ENCODE data around the gene CPNE7. TPM values are rescaled to one million over a fixed set of nuclear protein-coding genes. Genes with fewer than 3 reads are reported as not detected.

CPNE7 gene
- total and polyA plus RNA-seq, 2 experiments from 2014 or later, result 8.7 to 24.8 TPM

DNA sequence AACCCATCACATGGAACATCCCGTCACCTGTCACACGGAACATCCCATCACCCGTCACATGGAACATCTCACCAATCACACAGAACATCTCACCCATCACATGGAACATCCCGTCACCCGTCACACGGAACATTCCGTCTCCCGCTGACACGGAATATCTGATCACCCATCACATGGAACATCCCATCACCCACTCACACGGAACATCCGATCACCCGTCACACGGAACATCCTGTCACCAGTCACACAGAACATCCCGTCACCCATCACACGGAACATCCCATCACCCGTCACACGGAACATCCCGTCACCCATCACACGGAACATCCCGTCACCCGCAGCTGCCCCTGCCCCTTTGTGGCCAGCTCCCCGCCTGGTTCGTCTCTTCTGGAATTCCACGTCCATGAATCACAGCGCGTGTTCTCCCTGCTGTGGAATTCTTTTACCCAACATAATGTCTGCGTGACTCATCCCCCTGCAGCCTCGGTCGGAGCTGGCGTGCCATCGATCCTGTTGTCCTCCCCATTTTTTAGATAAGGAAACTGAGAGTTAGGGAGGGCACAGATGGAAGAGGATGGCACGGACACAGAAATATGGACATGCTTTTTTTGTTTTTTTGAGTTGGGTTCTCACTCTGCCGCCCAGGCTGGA, 5.6 kb downstream of the CPNE7 start:
- peak; percentile 76 for DNase-seq (ENCODE audit: low spot score)
- H3K9me3 ChIP-seq (ENCODE audit: low read depth), result no peaks in the 10 kb centered on the region
- peaks cover 4% of the 10 kb centered on the region for H3K27me3 ChIP-seq
- H3K4me3 ChIP-seq, result no peak overlapping the region
- no peak overlapping the region for H3K4me2 ChIP-seq
- WGBS (ENCODE audit: low lambda C conversion rate, missing lambda C conversion rate), result 77% methylated on average over 33 of the region's 33 CpGs
- H2AFZ ChIP-seq, result no peak overlapping the region
- H3K79me2 ChIP-seq, result no peaks in the 10 kb centered on the region
- no peaks in the 10 kb centered on the region for H3K4me1 ChIP-seq (ENCODE audit: insufficient read depth)
- H3K27ac ChIP-seq, result peak overlapping the region; percentile 70
- no peaks in the 10 kb centered on the region for H4K20me1 ChIP-seq (ENCODE audit: insufficient read depth, poor library complexity, severe bottlenecking)
- H3K36me3 ChIP-seq (replicated peaks; ENCODE audit: insufficient read depth, low read depth), result no peaks in the 10 kb centered on the region
- H3K9me2 ChIP-seq (replicated peaks; ENCODE audit: insufficient read depth), result no peaks in the 10 kb centered on the region
- TF ChIP-seq EZH2phosphoT487 (IDR thresholded peaks at IDR 0.05; ENCODE audit: low read depth, severe bottlenecking, unreplicated experiment) (no peak), EZH2 (IDR thresholded peaks at IDR 0.05; ENCODE audit: borderline replicate concordance) (no peak)
- TF ChIP-seq, protein P1, sequence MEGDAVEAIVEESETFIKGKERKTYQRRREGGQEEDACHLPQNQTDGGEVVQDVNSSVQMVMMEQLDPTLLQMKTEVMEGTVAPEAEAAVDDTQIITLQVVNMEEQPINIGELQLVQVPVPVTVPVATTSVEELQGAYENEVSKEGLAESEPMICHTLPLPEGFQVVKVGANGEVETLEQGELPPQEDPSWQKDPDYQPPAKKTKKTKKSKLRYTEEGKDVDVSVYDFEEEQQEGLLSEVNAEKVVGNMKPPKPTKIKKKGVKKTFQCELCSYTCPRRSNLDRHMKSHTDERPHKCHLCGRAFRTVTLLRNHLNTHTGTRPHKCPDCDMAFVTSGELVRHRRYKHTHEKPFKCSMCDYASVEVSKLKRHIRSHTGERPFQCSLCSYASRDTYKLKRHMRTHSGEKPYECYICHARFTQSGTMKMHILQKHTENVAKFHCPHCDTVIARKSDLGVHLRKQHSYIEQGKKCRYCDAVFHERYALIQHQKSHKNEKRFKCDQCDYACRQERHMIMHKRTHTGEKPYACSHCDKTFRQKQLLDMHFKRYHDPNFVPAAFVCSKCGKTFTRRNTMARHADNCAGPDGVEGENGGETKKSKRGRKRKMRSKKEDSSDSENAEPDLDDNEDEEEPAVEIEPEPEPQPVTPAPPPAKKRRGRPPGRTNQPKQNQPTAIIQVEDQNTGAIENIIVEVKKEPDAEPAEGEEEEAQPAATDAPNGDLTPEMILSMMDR (IDR thresholded peaks at IDR 0.05; ENCODE audit: poor library complexity), result no peak

DNA sequence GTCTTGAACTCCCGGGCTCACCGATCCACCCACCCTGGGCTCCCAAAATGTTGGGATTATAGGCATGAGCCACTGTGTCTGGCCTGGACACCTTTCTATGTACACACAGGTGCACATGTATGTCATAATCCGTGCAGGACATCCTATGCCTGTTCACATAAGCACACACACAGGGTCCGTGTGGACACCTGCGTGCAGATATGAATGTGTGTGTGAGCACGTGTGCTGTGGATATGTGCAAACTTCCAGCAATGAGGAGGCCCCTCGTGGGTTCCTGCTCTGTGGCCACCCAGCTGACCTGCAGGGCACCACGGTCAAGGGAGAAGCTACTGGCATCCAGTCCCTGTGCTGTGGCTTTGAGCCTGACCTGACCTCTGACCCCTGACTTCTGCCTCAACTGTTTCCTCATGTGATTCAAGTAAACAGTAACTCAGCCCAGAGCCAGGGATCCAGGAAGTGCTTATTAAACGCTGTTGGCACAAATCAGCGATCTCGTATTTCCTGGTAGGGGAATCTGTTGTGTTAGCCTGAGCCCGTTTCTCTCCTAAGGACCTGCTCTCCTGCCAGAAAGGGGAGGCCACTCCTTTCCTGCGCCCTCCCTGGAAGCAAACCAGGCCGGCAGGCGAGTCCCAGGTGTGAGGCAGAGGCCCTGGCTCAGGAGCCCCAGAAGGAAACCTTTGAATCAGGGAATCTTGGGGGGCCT, 6.5 kb downstream of the CPNE7 start:
- Histone ChIP-seq H3K36me3 (replicated peaks; ENCODE audit: insufficient read depth, low read depth) (no peaks in the 10 kb centered on the region), H3K9me3 (ENCODE audit: low read depth) (no peaks in the 10 kb centered on the region), H3K4me2 (no peak overlapping the region), H3K4me3 (no peak overlapping the region), H4K20me1 (ENCODE audit: insufficient read depth, poor library complexity, severe bottlenecking) (no peaks in the 10 kb centered on the region), H3K27me3 (no peaks in the 10 kb centered on the region), H3K79me2 (no peaks in the 10 kb centered on the region), H2AFZ (no peak overlapping the region), H3K4me1 (ENCODE audit: insufficient read depth) (no peaks in the 10 kb centered on the region), H3K9me2 (replicated peaks; ENCODE audit: insufficient read depth) (no peaks in the 10 kb centered on the region), H3K27ac (peak overlapping the region; percentile 70)
- DNase-seq (ENCODE audit: low spot score), result peak; percentile 40
- WGBS (ENCODE audit: low lambda C conversion rate, missing lambda C conversion rate), result 74% methylated on average over 15 of the region's 15 CpGs
- TF ChIP-seq, protein P1 (IDR thresholded peaks at IDR 0.05; ENCODE audit: poor library complexity), result no peak

DNA sequence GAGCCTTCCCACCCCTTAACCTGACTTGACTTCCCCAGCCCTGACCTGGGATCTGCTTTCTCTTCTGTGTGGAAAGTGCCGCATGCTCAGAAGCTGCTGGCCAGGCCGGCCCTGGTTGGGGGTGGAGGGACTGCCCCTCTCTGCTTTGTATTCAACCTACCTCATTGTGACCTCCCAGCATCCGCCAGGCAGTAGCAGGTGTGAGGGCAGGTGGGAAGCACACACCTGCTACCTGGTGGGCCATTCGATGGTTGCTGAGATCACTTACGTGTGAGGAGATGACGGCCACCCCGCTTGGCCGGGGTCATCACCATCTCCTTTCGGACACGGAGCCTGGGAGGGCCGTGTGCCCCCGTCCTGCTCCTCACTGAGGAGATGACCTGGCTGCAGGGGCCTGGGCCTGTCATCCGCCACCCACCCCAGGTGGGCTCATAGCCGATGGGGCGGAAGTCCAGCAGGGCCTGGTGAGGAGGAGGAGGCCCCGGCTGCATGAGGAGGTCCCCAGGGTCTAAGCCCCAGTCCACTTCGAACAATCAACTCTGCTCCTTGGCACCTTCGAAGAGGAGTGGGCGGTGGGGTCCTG, 7.1 kb downstream of the CPNE7 start:
- no peaks in the 10 kb centered on the region for H4K20me1 ChIP-seq (ENCODE audit: insufficient read depth, poor library complexity, severe bottlenecking)
- H3K9me3 ChIP-seq (ENCODE audit: low read depth), result no peaks in the 10 kb centered on the region
- no peak overlapping the region for H3K4me2 ChIP-seq
- H2AFZ ChIP-seq, result no peak overlapping the region
- TF ChIP-seq, protein P1 (IDR thresholded peaks at IDR 0.05; ENCODE audit: poor library complexity), result no peak
- TF ChIP-seq EZH2phosphoT487 (IDR thresholded peaks at IDR 0.05; ENCODE audit: low read depth, severe bottlenecking, unreplicated experiment), result no peak
- no peak for TF ChIP-seq EZH2 (IDR thresholded peaks at IDR 0.05; ENCODE audit: borderline replicate concordance)
- no peaks in the 10 kb centered on the region for H3K79me2 ChIP-seq
- H3K9me2 ChIP-seq (replicated peaks; ENCODE audit: insufficient read depth), result no peaks in the 10 kb centered on the region
- H3K27ac ChIP-seq, result peak overlapping the region; percentile 12
- H3K4me3 ChIP-seq, result no peak overlapping the region
- 97% methylated on average over 19 of the region's 19 CpGs for WGBS (ENCODE audit: low lambda C conversion rate, missing lambda C conversion rate)
- no peaks in the 10 kb centered on the region for H3K4me1 ChIP-seq (ENCODE audit: insufficient read depth)
- no peaks in the 10 kb centered on the region for H3K27me3 ChIP-seq
- H3K36me3 ChIP-seq (replicated peaks; ENCODE audit: insufficient read depth, low read depth), result no peaks in the 10 kb centered on the region
- no peak for DNase-seq (ENCODE audit: low spot score)
